HG02970 (cell line): ENCODE data around the gene PDLIM4.

Experiments used
- ATAC-seq: cut with Tn5 transposase; IDR thresholded peaks from one replicate; pipeline ENCODE4 v1.9.1; 2021; ENCODE audit warnings: mild to moderate bottlenecking, moderate library complexity, moderate number of reproducible peaks; ENCODE audit not compliant: unreplicated experiment, low FRiP score

The PDLIM4 gene

DNA sequence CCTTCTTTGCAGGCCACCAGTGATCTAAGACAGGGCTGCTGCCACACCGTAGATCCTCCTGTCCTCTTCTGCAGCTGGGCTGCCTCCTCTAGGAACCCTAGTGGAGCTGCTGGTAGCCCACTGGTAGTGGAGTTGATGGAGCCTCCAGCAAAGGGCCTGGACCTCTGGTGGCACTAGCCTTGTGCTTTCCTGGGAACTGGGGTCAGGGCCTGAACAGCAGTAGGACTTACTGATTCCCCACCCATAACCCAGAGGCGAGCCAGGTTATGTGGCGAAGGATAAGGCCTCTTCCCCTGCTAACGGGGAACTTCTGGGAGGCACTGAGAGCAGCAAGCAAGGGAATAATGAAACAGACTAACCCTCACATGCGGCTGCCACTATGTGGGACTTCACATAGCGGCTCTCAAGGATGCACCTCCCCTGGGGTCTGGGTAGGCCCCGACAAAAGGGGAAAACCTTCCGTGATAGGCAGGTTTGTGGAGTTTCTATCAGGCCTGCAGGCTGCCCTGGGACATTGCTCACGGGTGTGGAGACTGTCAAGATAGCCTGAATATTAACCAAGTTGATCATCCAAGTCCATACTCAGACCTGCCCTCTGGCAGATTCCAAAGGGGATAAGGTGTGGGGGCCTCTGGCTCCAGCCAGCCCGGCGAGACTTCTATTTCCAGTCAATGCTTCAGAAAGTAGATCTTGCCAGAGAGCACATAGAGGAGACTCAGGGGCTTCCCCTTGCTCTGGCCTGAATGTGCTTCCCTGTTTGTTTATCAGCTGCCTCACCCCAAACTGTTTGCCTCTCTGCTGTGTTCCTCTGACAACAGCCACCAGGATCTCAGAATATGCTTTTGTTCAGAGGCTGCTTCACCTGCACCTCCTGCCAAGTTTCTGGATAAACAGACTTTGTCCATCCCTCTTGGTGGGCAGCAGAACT lies 44.1 kb downstream of the PDLIM4 start:
- ATAC-seq = no peak

DNA sequence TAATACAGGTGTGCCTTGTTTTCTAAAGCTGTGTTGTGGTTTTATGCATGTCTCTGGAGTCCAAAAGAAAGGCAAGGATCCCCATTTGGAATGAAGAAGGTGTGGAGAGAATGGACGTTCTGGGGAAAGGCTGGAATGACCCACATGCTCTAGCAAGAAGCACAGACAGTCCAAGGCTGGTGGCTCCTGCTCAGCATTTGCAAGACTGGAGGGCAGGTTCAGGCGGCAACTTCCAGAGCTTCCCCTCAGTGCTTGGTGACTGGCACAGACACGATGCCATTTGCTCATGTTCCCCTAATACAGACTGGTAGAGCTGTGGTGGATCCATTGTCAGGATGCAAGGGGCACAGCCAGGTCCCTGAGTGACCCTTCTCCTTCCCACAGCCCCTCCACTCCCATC lies 44.9 kb downstream of the PDLIM4 start:
- ATAC-seq = no peak

DNA sequence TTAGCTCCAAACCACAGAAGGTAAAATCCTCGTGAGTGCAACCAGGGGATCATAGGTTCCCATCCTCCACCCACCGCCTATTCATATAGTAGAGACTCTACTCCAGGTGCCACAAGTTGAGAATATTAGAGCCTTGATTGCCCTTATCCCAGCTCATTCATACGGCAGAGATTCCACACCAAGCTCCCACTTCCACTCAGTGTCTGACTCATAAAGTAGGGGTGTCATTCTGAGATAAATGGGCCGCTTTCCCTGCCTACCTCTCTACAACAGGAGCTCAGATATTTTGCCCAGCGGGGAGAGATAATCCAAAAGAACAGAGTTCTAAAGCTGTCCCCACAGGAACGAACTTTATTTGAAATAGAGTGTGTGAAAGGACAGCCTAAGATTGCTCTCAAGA lies 46.1 kb downstream of the PDLIM4 start:
- ATAC-seq = no peak

DNA sequence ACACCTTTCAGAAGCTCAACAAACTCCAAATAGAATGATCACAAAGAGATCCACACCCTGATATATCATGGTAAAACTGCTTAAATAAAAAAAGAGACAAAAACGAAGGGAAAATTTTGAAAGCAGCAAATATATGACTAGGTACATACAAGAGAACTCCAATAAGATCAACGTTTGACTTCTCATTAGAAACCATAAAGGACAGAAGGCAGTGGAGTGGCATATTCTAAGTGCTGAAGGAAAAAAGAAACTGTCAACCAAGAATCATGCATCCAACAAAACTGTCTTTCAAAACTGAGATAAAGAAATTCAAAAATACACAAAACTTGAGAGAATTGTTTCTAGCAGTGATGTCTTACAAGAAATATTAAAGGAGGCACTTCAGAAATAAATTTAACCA lies 47.9 kb downstream of the PDLIM4 start:
- no peak for ATAC-seq

DNA sequence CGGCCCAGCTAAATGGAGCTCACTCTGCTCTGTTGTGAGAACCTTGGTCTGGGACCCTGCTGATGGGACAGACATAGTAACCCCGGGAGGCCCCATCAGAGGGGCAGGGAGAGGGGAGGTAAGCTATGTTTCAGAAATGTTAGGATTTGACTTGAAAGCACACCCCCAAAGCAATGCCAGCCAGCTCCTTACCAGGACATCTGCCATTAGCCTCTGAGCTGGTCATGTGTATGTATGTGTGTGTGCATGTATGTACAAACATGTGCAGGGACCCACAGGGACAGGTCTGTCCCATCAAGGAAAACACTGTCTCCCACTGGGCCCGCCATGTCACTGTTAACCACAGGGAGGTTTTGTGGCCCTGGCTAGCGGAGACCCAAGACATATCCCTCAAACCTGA lies 51.2 kb downstream of the PDLIM4 start:
- no peak for ATAC-seq

DNA sequence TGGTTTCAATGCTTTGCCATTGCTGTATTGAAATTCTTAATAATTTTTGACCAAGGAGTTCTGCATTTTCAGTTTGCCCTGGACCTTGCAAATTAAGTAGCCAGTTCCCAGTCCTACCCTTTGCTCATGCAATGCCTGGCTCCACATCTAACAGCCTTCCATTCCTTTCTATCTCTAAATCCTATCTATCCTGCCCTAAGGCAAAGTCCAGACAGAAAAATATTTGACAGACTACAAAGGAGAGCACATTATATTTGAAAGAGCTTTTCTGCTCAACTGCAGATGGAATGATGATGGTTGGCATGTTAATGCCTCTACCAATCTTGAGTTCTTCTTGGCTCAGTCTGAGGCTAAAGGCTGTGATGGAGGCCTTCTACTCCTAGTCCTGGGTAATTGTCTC lies 52.2 kb downstream of the PDLIM4 start:
- ATAC-seq = no peak

DNA sequence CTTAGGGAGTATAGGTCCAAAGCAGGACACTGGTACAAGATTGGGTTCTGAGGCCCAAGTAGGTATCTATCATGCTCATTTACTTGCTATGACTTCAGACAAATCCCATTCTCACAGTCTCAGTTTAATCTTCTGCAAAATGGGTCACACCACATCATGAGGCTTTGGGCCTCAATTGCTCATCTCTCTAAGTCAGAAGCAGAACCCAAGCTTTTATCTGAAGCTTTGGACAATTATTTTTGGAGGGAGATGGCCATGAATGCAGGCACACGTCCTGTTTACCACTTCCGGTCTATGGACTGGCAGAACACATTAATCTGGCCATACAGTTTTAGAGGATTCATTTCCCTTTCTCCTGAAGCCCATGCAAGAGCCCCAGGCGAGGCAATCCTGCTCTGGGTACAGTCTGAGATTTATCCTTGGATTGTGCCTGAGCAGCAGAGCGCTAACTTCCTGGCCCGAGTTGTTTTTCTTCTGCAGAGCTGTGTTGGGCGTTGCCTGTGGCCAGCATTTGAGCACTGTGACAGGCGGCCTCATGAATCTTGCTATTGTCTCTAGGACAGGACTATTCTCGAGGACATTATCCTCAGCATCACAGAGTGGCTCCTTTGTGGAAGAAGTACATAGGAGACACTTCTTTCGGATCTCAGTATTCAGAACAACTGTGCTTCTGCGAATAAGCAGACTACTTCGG lies 52.8 kb downstream of the PDLIM4 start:
- no peak for ATAC-seq

DNA sequence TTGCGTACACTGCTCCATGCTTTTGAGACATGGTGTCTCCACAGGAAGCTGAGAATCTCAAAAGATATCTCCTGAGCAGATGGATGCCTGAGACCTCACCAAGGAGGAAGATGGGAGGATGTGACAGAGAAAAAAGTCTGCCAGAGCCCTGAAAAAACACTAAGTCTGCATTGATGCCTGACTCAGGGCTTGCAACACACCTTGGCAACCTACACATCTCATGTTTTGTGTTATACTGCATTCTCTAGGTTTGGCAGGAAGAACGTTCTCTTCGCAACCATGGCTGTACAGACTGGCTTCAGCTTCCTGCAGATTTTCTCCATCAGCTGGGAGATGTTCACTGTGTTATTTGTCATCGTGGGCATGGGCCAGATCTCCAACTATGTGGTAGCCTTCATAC lies 55.9 kb downstream of the PDLIM4 start:
- no peak for ATAC-seq

DNA sequence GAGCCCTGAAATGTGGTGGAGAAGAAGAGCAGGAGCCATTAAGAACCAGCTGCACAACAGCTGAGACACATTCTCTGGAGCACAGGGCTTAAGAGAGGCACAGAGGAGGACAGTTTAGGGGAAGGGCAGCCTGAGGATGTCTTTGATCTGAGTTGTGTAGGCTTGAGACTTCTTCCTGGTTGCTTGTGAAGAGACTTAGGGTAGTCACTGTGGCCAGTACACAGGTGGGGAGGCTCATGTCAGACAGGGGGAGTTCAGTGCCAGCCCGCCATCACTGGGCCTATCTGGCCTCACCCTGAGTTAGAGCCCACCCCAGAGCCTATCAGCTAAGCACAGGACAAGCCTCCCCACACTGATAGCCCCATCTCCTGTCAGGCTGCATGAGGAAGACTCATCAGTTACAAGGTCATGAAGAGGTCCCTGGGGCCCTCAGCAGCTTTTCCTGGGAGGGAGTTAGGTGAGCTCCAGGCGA lies 56.5 kb downstream of the PDLIM4 start:
- ATAC-seq = no peak

DNA sequence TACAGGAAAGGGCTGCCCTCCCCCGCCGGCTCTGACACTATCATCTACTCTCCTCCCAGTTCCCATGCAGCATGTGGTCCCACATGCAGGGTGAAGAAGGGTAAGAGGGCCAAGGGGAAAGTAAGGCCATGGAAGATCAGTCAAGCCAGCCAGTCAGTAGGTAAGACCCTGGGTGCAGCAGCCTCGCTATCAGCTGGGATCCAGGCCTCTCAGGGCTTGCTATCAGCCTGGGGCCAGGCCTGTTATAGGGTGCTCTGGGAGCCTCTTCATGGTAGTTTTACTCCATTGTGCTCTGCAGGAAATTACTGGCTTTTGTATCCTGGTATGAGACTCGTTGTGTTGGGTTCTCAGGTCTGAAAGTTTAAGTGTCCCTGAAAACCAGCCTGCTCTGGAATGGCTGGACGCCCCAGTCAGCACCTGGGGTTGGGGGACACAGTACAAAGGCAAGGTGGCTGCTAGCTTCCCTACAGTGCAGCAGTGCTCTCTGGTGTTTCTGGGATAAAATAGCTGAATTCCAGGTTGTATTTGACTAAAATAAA lies 58.1 kb downstream of the PDLIM4 start:
- no peak for ATAC-seq

DNA sequence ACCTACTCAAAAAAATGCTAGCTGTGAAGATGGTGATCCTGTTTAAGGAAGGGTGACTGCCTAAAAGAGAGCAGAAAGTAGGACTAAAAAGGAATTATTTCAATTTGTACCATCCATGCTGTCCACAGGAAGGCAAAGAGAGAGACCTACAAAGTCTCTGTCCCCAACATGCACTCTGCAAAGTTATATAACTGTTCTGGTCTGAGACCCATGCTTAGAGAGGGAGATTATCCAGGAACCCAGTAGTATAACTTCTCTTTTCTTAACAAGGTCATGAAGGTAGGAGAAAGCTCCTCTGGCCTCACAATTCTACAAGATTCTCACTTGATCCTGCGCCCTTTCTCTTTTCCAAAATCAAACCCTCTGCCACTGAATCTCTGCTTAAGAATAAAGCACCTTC lies 62.5 kb downstream of the PDLIM4 start:
- no peak for ATAC-seq

DNA sequence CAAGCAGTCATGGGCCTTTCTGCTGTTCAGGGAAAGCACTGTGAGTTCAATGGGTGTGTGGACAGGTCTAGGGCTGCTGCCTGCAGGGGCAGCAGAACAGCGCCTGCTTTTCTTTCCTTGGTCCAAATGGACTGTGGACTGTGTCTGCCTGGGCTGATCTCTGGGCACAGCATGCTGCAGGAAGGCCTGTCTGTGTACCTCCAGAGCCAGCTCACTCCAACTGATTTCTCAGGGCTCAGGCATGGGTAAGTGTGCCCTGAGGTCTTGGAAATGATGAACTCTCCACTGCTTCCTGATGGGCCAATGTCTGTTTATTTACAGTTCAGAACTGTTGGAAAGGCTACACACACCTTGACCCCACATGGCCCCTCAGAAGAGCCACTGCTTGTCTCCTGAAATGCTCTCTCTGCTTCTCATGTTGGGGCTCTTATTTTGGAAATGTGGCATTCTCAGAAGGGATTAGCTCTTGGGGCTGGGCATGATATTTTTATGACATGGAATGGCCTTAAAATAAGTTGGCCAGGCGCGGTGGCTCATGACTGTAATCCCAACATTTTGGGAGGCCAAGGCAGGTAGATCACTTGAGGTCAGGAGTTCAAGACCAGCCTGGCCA lies 63.7 kb downstream of the PDLIM4 start:
- ATAC-seq = no peak

DNA sequence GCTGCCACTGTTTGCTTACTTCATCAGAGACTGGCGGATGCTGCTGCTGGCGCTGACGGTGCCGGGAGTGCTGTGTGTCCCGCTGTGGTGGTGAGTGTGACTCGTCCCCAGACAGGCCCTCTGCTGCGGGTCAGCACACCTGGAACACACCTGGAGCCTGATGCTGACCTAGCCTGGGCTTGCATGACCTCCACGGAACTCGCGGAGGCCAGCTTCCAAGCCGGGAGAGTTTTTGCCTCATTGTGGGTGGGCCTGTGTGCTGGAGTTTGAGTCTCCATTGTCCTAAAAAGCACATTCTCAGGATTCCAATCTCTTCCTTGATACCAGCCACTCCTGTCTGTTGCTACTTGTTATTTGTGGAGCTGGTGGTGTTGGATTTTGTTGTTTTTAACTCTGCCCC lies 64.8 kb downstream of the PDLIM4 start:
- ATAC-seq = no peak
